Prostate gland (tissue), 2 donors: ENCODE measurements around the gene GPR157.

ENCODE experiments used
- POLR2A ChIP-seq: fragments of 450-650 bp; IDR thresholded peaks from one replicate; pipeline ENCODE4 v1.6.1; 2016; ENCODE audit warnings: antibody characterized with exemption, mild to moderate bottlenecking
- TF ChIP-seq, protein P1 (sequence below), 4 experiments: fragments of 200-600 bp in 2 of 4; fragments of 450-650 bp in 2 of 4; sonication (generic) in 2 of 4; IDR thresholded peaks; 1 replicate in 3 of 4; 2 replicates in 1 of 4; pipeline ENCODE4 v1.5.1; 2016 to 2019; ENCODE audit warnings: antibody characterized with exemption in 4 of 4, mild to moderate bottlenecking in 2 of 4, moderate library complexity in 2 of 4

DNA sequence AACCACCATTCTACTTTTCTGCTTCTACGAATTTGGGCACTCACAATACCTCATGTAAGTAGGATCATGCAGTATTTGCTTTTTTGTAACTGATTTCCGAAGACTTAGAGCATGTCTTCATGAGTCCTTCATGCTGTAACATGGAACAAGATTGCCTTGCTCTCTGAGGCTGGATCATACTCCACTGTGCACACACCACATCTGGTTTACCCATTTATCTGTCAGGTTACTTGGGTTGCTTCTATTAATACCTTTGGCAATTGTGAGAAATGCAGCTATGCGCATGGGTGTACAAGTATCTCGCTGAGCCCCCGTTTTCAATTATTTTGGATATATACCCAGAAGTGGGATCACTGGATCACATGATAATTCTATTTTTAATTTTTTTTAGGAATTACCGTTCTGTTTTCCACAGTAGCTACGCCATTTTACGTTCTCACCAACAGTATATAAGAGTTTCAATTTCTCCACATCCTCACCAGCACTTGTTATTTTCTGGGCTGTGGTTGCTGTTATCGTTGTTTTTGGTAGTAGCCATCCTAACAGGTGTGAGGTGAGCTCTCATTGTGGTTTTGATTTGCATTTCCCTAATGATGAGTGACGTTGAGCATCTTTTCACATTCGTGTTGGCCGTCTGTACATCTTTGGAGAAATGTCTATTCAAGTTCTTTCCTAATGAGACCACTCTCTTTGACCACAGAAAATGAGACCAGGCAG is 48.8 kb downstream of the GPR157 start:
- TF ChIP-seq, protein P1, sequence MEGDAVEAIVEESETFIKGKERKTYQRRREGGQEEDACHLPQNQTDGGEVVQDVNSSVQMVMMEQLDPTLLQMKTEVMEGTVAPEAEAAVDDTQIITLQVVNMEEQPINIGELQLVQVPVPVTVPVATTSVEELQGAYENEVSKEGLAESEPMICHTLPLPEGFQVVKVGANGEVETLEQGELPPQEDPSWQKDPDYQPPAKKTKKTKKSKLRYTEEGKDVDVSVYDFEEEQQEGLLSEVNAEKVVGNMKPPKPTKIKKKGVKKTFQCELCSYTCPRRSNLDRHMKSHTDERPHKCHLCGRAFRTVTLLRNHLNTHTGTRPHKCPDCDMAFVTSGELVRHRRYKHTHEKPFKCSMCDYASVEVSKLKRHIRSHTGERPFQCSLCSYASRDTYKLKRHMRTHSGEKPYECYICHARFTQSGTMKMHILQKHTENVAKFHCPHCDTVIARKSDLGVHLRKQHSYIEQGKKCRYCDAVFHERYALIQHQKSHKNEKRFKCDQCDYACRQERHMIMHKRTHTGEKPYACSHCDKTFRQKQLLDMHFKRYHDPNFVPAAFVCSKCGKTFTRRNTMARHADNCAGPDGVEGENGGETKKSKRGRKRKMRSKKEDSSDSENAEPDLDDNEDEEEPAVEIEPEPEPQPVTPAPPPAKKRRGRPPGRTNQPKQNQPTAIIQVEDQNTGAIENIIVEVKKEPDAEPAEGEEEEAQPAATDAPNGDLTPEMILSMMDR (IDR thresholded peaks at IDR 0.05) = no peak
- TF ChIP-seq POLR2A = no peak
